HG03196 (cell line): ENCODE data around the gene EMC9.
A peak's percentile ranks its signal among the peaks of the same experiment; 100 is the strongest.

Source experiments
- ATAC-seq: cut with Tn5 transposase; IDR thresholded peaks from one replicate; pipeline ENCODE4 v1.9.1; 2021; ENCODE audit not compliant: unreplicated experiment

EMC9 gene

DNA sequence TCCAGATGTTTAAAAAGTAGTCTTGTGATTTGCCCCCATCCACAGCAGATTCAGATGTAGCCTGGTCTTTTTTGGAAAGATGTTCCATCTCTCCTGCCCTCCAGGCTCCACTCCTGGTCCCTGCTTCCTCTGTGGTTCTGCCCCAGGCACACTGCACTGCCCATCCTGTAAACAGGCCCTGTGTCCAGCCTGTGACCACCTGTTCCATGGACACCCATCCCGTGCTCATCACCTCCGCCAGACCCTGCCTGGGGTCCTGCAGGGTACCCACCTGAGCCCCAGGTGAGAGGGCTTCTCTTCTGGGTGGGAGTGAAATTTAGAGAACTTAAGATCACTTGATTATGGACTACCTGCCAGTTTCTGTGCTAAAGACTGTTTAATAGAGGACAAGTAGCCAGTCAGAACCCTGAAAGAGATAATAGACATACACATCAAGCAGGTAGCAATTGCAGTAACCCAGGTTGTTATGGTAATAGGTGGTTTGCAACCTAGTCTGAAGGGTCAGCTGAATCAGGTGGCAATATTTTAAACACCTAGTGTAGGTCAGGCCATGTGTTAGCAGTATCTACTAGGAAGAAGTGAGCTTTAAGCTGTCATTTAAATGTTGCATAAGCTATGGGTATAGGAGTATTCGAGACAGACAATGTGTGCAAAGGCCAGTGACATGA, 8.0 kb upstream of the EMC9 start:
- no peak for ATAC-seq

DNA sequence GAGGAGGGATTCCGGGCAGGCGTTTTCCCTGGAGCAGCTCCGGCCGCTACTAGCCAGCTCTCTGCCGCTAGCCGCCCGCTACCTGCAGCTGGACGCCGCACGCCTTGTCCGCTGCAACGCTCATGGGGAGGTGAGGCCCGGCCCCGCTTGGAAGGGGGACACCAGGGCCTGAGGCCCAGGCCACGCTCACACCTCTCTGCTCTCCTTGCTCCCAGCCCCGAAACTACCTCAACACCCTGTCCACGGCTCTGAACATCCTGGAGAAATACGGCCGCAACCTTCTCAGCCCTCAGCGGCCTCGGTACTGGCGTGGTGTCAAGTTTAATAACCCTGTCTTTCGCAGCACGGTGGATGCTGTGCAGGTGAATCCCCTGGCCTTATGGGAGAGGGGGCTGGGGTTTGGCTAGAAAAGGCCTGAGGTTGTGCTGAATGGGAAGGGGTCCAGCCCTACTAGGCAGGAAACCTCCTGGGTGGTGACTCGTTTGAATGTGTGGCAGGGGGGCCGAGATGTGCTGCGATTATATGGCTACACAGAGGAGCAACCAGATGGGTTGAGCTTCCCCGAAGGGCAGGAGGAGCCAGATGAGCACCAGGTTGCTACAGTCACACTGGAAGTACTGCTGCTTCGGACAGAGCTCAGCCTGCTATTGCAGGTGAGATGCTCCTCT, 6.5 kb upstream of the EMC9 start:
- no peak for ATAC-seq

DNA sequence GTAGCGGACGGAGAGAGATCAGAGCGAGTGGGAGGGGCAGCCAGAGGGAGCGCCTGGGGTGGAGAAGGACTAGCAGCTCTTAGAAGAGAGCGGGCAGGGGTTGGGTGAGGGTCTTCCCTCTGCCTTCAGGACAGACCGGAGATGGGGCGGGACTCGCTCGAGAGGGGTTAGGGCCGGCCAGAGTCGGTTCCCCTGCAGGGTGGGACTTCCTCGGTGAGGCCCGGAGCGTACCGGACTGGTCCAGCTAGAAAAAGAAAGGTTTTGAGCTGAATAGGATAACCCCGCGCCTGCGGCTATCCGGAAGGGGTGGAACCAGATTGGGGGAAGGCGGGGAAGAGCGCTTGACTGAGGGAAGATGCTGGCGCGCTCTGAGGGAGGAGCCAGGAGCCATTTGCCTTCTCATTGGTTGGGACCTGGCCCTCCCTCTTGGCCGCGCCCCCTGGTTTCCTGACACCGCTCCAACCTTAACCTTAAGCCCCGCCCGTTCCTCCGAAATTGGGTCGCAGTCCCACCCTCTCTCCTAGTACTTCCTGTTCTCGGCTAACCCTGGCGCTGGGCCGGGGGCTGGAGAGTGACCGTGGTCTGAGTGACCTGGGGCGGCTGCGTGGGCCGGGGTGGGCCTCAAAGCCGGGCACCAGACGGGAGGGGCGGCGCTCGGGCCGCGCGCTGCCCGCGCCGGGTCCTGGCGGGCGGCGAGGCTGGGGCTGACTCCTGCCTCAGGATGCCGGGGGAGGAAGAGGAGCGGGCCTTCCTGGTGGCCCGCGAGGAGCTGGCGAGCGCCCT, 5.8 kb upstream of the EMC9 start, which contains the start of gene RNF31:
RNF31 (plus strand) TSS at position 521 of the 783 bp plus-strand sequence; CDS start at position 722, 201 bp downstream.
- peak; percentile 73 for ATAC-seq

DNA sequence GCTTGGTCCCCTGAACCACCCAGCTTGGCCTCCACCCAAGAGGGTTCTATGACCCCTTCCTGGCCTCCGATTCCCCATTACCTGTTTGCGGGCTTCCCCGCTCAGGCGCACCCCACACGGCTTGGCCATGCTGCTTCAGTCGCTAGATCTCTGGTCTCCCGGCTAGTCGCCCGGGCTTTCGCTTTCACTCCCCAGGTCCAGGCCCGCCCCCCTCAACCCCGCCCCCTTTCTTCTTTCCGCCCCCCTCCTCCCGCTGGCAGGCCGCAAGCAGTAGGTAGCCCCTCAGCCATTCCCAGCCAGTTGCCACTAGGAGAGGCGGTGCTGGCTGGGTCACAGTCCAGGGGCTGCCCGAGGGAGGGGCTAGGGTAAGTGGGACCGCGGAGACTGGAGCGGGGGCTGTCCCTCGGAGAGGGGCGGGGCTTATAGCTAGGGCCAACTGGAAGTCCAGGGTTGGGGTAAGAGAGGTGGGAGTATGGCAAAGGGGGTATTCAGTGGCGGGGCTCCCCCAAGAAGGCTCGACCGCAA, 5.1 kb upstream of the EMC9 start, which contains the start of gene PSME2:
PSME2 (minus strand) TSS at position 158 of the 525 bp plus-strand sequence; CDS start at position 129, 29 bp downstream.
- peak; percentile 64 for ATAC-seq

DNA sequence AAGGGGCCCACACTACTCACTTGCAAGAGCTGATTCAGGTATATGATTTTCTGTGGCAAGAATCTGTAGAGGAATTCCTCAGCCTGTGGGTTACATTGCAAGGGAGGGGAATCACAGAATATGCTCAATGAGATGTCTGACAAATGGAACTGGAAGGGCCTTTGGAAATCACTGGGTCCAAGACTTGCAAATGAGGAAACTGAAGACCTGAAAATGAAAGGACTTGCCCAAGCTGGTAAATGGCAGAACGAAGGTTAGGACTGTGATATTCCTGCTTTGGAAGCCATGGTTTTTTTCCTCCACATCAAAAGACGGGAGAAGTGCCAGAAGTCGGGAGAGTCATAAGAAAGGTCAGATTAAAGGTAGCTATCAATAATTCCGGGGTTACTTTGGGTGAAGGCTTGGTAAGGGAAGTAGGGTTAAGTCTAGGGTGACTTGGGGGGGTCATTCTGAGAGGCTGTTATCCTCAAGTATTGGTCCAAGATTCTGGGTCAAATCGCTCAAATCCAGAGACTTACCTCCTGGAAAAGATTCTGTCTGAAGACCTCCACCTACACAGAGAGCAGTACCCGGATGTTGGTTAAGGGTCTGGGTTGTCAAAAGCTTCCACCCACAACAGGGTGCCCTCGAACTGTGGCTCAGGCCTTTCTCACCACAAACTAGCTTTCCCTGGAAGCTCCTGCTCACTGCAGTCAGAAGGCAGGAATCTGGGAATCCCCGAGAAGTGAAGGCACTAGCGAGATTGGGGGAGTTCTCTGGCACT, 4.5 kb upstream of the EMC9 start:
- ATAC-seq = no peak

DNA sequence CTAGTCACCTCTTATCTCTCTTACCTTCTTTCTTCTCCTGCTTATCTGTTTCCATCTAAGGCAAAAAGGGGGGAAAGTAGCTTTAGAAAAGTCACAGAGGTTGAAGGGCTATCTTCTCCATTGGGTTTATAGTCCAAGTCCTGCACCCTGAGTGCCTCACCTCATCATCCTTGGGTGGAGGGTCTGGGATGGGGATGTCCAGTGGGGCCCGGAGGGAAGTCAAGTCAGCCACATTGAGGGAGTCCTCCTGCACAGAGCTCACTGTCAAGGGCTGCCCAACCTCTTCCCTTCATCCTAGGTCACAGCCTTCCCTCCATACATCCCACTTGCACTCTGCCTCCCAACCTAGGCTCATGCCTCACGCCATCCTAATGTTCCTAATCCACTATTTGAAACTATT, 3.8 kb upstream of the EMC9 start:
- ATAC-seq = no peak

DNA sequence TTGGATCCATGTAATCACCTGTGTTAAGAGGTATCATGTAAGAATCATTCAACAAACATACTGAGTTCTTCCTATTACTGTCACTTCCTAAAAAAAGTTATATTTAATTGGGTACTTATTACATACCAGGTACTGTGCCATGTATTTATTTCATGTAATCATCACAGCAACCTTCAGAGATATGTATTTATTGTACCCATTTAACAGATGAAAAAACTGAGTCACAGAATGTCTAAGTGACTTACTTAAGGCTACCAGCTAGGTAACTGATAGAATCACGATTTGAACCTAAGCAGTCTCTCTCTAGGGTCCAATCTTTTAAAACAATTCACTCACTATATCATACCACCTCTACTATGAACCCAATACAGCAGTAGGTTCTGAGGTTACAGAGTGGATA, 3.1 kb upstream of the EMC9 start:
- ATAC-seq = no peak

DNA sequence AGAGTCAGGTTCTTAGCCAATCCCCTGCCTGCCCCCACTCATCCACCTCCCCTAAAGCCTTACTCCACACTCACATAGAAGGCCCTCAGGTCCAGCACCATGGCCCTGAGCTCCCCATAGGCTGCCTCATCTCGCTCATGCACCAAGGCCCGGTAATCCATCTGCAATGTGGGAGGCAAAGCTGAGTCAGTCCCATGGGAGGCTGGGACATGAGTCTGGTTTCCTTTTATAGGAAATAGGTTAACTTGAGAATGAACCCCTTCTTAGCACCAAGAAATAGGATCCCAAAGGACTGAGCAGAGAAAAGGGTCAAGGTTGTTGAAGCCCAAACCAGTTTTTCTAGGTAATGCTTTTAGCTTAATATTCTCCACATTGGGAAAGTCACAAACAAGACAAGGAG, 2.1 kb upstream of the EMC9 start:
- no peak for ATAC-seq

DNA sequence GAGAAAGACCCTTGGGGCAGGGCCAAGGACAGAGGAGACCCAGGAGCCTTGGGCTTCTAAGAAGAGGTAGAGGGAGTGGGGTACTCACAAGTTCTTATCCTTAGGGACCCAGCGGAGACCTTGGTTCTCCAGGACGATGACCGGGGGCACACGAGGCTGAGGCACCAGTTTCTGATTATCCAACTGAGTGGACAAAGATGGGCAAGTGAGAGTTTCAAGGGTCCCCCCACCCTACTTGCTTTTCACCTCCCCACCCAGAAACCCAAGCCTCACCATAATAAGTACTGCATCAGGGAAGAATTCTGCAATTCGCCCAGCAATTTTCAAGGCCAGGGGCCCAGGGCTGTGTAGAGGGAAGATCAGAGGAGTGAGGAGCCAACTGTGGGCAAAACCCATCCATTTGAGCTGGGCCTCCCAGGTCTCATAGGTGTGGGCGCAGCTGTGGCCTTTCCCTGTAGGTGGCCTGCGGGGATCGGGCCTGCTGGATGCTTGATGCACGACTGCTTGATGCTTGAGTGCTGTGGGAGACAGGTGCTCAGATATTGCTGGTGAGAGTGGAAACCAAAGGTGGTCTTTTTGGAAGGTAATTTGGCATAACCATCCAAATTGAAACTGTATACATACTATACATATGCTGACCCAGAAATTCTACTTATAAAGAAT, 2.0 kb downstream of the EMC9 start:
- no peak for ATAC-seq

DNA sequence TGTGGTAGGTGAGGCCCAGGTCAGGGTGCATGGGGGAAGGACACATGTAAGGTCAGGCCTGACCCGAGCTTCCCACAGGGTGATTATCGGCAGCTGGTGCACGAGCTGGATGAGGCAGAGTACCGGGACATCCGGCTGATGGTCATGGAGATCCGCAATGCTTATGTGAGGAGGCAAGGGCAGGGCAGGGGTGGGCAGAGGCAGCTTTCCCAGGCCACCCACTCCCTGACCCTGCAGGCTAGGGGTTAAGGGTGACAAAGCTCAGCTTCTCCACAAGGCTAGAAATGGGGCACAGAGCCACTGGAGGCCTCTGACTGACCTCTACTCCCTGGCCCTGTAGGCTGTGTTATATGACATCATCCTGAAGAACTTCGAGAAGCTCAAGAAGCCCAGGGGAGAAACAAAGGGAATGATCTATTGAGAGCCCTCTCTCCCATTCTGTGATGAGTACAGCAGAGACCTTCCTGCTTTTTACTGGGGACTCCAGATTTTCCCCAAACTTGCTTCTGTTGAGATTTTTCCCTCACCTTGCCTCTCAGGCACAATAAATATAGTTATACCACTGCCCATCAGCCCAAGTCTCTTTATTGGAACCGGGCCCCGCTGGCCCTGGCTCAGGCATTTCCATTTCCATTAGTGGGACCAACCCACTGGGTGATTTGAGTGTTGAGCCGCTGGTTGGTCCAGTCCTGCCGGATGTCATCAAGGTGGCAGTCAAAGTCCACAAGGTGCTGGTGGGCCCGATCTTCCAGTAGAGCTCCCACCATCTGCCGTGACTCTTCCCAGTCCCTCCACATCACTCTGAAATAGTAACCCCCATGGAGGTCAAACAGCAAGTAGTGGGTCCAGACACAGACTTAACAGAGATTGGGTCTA, 2.8 kb downstream of the EMC9 start:
- ATAC-seq = no peak

DNA sequence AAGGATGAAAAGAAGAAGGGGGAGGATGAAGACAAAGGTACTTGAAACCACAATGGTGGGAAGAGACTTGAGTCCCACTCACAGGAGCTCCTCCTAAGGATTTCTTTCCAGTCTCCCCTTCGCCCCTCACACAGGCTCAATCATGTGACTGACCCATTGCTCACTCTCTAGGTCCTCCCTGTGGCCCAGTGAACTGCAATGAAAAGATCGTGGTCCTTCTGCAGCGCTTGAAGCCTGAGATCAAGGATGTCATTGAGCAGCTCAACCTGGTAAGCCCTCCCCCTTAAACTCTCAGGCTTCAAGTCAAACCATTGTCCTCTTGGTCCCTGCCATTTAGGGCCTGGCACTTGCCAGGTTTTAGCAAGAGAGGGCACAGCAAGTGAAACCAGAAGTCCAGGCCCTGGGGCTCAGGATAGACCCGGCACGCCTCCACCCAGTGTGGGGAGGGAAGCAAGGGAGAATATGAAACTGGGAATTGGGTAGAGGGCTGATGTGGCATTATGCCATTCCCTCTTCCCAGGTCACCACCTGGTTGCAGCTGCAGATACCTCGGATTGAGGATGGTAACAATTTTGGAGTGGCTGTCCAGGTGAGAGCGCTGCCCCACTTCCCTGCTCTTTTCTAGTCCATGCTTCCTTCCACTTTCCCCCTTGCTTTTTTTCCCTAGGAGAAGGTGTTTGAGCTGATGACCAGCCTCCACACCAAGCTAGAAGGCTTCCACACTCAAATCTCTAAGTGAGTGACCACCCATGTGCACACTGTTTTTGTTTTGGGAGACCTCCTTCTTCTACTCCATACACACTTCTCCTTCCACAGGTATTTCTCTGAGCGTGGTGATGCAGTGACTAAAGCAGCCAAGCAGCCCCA, 3.6 kb downstream of the EMC9 start:
- no peak for ATAC-seq

DNA sequence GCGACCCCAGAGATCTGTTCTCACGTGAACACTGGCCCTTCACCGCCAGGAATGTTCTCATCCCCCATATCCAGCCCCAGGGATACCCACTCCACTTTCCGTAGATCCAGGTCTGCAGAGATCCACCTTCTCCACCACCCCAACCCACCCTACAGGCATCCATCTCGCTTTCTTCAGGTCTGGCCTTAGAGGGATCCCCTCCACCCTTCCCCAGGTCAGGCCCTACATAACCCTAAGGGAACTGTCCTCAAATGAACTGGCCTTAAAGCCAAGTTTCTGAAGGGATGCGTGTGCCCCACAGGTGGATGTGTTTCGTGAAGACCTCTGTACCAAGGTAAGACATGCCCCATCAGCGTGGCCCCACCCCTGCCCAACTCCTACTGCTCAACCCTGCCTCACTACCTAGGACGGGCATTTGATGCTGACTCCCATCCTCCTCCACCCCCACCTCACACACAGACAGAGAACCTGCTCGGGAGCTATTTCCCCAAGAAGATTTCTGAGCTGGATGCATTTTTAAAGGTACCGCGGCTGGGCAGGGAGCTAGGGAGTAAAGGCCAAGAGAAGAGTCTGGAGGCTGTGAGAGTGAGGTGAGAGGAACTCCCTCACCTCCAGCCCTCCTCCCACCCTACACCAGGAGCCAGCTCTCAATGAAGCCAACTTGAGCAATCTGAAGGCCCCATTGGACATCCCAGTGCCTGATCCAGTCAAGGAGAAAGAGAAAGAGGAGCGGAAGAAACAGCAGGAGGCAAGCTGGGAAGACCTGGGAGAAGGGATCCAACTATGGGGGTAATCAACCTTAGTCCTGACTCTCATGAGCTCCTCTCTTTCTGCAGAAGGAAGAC, 4.5 kb downstream of the EMC9 start:
- ATAC-seq = no peak

DNA sequence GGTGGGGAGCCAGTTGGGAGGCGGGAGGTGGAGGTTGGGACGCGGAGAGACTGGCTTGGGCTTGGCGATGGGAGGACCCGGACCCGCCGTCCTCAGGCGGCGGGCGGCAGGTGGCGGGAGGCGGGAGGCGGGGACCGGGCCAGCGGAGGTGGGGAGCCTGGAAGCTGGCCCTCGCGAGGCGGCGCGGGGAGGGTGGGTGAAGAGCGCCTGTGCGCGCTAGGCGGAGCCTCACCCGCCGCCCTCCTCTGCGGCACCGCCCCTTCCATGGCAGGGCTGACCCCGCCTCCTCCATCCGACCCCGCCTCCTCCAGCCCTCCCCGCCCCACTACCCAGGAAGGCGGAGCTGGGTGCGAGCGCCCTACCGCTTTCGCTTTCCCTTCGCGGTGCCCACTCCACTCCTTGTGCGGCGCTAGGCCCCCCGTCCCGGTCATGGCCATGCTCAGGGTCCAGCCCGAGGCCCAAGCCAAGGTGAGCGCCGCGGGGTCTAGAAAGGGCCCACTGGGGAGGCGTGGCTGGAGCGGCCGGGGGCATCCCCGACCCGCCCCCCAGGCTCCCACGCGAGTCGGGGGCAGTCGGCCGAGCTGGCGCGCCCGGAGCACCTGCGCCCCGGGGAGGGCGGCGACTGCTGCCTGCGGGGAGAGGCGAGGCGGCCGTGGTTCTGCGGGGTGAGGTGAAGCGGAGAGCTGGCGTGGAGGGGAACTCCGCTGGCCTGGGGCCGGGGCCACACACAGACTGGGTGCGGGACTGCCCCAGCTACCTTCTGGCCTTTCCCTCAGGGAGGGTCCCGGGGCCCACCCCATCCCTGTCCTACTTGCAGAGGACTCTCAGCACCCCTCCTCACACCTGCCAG, 5.3 kb downstream of the EMC9 start, which contains the start of gene PSME1:
PSME1 (plus strand) TSS at position 361 of the 850 bp plus-strand sequence; CDS start at position 430, 69 bp downstream.
- peak; percentile 78 for ATAC-seq

DNA sequence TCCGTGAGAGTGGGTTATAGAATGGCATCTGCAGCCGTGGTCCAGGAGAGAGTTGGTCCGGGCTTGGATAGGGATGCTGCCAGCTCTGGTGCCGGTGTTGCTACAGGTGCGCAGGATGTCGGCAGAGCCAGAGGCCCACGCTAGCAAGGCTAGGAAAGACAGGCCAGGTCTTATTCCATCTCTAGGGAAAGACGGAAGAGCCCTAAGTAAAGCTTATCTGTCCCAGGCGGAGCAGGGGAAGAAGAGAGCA, 5.9 kb downstream of the EMC9 start:
- peak; percentile 2 for ATAC-seq

DNA sequence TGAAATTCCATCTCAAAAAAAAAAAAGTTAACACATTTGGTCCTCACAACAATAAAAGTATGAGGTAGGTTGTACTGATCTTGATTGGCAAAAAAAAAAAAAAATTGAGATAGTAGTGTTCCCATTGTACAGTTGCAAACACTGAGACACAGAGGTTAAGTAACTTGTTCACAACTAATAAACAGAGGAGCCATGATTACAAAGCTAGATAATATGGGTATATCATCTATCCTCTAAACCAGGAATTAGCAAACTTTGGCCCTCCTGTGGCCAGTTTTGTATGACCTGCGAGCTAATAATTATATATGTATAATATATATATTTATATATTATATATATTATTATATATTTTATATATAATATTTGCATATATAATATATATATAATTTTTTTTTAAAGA, 7.7 kb downstream of the EMC9 start:
- ATAC-seq = no peak

DNA sequence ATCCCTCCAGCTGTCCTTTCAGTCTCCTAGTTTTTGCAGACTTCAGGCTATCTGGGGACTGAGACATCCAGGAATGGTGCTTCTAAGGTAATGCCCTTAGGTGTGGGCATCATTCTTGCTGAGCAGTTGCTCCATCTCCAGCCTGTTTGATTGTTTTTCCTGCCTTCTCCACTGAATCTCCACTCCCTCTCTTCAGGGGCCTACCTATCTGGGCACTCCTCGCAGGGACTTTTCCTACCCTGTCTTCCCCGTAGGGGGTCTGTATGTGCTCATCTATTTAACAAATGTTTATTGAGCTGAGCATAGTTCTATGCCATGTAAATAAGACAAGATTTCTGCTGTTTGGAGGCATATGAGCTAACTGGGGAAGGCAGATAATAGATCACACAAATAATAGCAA, 8.4 kb downstream of the EMC9 start:
- ATAC-seq = no peak
